HG03442 (cell line): Measurements from ENCODE around the gene SLX4IP.
A peak's percentile ranks its signal among the peaks of the same experiment; 100 is the strongest.

Experiments
- ATAC-seq: cut with Tn5 transposase; IDR thresholded peaks from one replicate; pipeline ENCODE4 v1.9.1; 2021; ENCODE audit warnings: mild to moderate bottlenecking, moderate library complexity; ENCODE audit not compliant: unreplicated experiment

SLX4IP gene

DNA sequence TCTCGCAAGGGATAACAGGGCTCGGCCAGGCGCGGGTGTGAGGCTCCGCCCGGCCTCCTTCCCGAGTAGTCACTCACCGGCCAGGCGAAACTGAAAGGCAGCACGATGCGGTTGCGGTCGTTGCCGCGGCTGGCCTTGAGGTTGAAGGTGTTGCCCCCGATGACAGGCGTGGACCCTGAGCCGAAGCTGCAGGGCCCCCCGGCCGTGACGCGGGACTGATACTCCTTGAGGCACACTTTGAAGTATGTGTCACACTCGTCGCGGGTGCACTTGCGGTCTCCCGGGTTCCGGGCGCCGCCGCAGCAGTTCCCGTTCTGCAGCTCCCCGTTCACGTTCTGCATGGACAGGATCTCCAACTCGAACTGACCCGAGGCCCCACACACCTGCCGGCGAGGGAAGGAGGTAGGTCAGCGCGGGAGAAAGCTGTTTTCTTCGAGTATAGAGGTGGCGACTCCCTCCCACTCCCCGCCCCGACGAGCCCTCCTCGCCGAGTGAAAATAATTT, 237.6 kb downstream of the SLX4IP start:
- ATAC-seq: no peak

DNA sequence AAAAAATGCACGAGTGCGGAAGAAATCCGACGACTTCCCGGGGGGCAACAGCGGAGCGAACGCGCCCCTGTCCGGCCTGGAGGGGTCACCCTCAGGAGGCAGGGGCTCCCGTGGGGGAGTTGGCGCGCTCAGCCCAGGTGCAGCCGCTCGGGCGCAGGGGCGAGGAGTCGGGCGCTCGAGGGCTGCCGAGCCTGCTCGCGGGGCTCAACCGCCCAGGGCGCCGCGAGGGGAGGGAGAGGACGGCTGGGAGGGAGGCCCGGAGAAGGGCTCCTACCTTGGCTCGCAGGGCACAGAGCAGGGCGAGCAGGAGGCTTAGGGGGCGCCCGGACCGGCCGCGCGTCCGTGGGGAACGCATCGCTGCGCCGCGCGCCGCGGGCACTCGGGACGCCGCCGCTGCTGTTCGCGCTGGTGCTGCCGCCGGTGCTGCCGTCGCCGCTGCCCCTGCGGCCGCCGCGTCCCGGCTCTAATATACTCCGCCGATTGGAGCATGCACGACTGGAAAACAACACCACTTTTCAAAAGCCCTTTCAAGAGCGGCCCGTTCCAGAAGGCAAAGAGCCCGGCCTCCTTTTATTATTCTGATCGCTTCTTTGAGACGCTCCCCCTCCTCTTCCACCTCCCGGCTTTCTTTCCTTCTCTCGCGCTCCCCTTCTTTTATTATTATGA, 238.2 kb downstream of the SLX4IP start:
- ATAC-seq: no peak

DNA sequence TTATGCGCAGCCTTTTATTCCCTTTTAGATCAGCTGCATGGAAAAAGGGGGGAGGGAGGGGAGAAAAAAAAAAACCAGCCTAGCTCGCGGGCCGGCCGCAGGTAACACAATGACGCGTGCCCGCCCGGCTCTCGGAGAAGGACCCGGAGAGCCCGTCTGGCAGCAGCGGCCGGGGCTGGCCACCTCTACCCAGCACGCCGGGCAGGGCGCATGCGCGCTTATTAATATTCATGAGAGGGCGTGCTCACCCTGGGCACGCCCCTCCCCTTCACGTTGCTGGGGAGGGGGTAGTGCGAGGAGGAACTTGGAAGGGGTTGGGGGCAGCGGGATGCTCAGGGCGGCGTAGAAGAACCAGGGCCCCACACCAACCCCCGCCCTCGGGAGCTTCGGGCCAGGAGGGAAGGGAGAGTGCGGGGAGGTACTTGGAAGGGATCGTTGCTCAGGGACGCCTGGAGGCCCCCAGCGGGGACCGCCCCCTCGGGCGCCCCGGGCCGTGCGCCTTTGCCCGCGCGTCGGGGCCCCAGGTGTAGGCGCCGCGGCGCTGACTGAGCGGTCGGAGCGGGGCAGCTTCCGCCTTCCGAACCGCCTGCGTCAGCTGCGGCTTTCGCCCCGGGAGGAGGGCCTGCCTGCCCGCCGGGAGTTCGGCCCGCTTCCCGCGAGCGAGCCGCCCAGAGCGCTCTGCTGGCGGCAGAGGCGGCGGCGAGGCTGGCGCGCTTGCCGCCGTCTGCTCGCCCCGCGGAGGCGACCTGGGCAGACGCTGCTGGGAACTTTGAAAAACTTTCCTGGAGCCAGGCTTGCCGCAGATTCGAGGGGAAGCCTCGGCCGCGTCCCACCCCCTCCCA, 239.0 kb downstream of the SLX4IP start, which contains the start of gene JAG1:
Gene JAG1 (minus strand): TSS at position 158 of the 842 bp plus-strand sequence. CDS start 469 bp downstream, outside the sequence.
- ATAC-seq: peak; percentile 52

DNA sequence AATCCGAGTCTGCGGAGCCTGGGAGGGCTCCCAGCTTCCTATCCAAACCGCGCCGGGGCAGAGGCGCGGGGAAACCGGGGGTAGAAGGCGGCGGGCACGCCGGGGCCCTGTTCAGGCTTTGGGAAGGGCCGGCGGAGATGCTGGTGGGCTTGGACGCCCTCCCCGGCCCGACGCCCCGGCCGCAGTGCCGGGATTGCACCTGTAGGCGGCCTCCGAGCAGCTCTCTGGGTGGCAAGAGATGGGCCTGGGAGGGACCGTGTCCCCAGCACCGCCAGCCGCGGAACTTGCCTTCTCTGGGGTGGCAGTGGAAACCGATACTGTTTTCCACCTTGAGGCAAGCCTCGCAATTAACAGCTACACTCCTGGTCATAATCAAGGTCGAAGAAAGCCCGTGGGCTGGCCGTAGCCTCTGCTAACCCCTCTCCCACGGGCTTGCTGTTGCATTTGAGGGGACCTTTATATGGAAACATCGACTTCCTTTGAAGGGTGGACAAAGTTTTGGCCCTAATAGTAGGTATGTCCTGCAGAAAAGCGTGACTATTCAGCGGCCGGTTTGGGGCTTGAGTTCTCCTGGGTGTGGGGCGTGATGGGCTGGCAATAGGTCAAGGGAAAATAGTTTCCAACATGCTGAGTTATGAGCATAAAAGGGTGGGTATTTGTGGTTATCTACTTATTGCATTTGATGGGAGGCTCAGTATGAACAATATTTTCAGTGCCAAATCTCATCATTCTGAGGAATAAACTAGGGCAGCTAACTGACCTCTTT, 239.8 kb downstream of the SLX4IP start:
- ATAC-seq: peak; percentile 42

DNA sequence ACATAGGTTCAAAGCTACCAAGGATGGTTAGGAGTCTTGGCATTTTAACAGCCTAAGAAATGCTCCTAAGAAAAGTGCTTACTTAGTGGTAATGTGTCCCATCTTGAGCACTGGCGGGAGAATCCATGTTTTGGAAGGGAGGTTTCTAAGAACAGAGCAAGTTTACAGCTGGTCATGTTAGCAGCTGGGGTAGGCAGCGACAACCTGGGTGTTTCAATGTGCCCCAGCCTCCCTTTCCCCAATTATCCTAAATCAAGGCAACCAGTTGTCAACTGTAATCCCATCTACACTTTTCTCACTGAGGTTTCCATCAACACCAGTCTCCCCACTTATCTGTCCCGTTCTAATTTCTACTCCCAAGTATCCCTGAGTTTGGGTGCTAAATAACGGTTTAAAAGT, 240.3 kb downstream of the SLX4IP start:
- no peak for ATAC-seq

DNA sequence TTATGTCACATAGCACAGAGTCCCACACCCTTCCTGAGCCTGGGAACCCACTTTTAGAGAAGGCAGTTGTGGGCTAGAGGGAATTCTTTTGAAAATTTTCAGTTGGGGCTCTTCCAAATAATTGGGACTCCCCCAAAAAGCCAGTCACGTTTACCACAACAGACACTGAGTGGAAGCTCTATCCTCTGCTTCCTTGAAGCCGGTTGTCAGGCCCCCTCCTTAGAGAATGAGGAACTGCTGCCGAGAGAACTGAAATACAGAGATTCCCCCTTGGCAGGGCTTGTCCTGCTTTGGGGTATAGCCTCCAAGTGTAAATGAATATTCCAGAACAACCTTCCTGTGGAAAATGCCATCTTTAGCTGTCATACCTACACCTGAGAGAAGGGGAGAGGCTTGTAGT, 241.4 kb downstream of the SLX4IP start:
- no peak for ATAC-seq
